GM19351 (cell line): ENCODE measurements around the gene WRAP73.

Experiments
- ATAC-seq: cut with Tn5 transposase; IDR thresholded peaks from one replicate; pipeline ENCODE4 v1.9.1; 2021; ENCODE audit warnings: mild to moderate bottlenecking, moderate library complexity; ENCODE audit not compliant: unreplicated experiment

Gene WRAP73

DNA sequence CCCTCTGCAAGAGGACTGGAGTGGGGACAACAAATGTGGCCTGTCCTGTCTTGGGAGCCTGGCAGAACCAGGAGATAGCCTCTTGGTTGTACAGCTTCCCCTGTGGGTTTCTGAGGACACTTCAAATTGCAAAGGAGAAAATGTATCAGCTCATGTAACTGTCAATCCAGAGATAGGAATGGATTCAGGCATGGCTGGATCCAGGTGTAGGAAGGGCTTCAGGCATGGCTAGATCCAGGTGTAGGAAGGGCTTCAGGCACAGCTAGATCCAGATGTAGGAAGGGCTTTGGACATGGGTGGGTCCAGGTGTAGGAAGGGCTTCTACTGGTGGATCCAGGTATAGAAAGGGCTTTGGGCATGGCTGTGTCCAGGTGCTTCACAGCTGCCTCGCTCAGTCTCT lies 33.3 kb upstream of the WRAP73 start:
- ATAC-seq = no peak

GRCh38 chr1:3681898-3682806 lies 32.2 kb upstream of the WRAP73 start:
- ATAC-seq = no peak

DNA sequence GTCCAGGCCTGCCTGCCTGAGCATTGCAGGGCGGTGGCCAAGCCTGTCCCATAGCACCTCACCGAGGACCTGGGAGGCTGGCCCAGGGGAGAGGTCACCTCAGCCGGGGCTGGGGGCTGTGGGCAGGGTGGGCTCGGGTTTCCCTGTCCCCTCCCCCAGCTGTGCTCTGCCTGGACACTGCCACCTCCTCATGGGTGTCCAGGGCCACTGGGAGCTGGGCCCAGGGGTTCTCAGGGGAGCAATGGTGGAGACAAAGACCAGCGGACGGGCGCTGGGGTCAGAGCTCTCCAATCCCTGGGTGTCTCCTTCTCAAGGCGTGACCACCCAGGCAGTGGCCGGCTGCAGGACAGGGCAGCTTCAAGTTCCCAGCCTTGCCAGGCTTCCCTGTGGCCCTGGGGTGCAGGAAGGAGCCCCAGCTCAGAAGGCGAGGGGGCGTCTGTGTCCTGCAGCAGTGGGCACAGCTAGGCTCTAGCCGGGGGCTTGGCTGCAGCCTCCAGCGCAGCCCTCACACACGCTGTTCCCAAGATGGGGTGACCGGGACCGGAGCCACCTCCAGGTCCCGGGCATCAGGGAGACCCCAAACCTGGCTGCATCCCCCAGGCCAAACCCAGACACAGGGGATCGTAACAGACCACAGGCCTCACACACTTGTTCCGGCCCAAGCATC lies 31.5 kb upstream of the WRAP73 start:
- no peak for ATAC-seq

DNA sequence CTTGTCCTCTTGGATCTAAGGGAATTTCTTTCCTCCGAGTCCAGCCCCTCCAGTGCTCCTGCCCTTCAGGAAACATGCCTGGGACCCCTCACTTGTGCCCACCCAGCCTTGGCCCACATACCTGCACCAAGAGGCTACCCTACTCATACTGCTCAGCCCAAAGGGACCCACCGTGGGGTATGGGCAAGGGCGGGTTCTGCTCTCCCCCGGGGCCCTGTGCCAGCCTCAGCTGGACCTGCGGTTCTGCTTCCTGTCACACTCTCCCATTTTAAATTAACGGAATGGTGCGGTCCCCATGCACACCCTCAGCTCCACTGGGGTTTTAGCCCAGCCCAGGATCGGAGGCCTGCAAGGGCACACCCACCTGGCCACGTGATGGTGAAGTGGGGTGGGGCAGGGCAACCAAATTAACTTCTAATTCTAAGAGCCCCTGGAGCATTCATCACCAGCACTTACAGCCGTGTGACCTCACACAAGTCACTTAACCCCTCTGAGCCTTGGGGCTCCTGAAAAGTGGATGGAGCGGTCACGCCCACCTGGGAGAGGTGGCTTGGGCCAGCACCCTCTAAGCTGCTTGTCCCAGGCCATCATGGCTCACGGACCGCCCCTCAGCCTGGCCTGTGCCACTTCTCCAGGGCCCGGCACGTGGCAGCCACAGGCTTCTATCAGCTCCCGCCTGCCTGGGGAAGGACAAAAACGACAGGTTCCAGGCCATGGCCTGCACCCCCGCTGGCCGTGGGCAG lies 30.8 kb upstream of the WRAP73 start:
- ATAC-seq = no peak

DNA sequence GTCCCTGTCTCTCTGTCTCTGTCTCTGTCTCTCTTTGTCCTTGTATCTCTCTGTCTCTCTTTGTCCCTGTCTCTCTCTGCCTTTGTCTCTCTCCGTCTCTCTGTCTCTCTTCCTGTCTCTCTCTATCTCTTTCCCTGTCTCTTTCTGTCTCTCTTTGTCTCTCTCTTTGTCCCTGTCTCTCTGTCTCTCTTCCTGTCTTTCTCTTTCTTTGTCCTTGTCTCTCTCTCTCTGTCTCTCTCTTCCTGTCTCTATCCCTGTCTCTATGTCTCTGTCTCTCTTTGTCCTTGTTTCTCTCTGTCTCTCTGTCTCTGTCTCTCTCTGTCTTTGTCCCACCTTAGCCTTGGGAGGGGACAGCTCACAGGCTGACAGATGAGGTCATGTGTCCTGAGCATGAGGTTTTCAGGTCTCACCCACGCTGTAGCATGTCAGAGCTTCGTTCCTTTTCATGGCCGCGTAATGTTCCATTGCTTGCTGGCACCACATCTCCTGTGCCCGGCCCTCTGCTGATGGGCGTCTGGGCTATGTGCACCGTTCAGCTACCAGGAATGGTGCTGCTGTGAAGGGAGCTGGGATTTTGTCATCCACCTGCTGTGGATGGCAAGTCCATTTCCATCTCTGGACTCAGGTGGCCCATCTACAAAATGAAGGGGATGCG lies 30.0 kb upstream of the WRAP73 start:
- no peak for ATAC-seq

DNA sequence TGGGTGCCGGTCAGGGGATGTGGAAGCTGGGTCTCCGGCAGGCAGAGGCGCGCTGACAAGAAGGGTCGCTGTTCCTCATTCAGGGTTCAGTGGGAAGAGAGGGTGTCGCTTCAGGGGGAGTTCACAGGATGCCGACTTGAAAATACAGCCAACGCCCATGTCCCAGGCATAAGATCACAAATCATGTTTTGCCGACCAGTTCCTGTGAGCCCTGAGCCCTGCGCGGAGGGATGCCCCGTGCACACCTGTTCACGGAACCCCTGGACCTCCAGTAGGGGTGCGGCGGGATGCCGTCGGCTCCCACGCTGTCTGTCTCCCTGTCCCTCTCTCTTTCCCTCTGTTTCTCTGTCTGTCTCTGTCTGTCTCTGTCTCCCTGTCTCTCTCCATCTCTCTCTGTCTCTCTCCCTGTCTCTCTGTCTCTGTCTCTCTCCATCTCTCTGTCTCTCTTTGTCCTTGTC lies 29.2 kb upstream of the WRAP73 start:
- no peak for ATAC-seq

GRCh38 chr1:3678361-3679097 lies 28.6 kb upstream of the WRAP73 start:
- ATAC-seq = no peak

DNA sequence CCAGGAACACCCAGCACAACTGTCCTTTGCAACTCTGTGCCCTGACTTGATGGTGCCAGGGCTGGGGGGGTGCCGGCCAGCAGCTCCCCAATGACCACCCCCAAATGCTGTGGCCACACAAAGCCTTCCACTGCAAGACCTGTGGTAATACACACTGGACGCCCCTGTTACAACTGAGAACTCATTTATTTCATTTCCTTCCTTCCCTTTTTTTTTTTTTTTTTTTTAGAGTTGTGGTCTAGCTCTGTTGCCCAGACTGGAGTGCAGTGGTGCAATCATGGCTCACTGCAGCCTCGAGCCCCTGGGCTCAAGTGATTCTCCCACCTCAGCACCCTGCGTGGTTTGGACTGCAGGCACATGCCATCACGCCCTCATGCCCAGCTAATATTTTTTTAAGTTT lies 27.6 kb upstream of the WRAP73 start:
- ATAC-seq = peak; percentile 9

DNA sequence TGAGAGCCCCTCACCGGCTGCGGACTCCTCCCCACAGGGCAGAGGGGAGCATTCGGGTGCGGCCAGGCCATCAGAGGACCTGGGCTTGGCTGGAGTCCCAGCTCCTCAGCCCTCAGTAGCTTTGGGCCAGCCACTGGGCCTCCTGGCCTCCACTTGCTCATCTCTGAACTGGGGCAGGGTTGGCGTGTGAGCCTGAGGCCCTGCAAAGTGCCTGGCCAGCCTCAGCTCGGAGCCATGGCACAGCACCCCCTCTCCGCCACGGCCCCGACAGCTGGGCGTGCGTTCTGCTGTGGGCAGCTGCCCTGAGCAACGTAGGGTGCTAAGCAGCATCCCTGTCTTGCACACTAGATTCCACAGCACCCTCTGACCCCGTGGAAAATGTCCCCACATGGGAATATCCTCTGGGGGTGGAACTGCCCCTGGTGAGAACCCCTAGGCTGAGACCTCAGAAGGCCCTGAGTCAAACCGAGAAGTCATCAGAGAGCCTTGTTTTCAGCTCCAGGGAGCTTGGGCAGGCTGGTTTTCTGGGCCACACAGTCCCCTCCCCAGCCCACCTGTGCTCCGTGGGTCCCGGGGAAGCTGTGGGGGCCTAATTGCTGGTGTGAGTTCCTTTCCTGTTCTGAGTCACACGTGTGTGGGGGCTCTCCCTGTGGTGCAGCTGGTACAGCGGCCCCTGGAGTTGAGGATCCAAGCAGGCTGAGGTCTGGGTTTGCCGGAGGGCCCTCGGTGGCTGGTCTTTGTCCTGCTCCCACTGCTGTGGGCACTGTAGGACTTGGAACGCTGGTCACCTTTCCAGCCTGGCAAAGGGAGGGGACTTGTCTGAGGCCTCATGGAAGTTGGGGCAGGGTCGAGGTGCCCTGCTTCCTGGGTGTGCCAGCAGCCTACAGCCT lies 26.9 kb upstream of the WRAP73 start:
- peak; percentile 67 for ATAC-seq

GRCh38 chr1:3675436-3675835 lies 25.5 kb upstream of the WRAP73 start:
- ATAC-seq = no peak

DNA sequence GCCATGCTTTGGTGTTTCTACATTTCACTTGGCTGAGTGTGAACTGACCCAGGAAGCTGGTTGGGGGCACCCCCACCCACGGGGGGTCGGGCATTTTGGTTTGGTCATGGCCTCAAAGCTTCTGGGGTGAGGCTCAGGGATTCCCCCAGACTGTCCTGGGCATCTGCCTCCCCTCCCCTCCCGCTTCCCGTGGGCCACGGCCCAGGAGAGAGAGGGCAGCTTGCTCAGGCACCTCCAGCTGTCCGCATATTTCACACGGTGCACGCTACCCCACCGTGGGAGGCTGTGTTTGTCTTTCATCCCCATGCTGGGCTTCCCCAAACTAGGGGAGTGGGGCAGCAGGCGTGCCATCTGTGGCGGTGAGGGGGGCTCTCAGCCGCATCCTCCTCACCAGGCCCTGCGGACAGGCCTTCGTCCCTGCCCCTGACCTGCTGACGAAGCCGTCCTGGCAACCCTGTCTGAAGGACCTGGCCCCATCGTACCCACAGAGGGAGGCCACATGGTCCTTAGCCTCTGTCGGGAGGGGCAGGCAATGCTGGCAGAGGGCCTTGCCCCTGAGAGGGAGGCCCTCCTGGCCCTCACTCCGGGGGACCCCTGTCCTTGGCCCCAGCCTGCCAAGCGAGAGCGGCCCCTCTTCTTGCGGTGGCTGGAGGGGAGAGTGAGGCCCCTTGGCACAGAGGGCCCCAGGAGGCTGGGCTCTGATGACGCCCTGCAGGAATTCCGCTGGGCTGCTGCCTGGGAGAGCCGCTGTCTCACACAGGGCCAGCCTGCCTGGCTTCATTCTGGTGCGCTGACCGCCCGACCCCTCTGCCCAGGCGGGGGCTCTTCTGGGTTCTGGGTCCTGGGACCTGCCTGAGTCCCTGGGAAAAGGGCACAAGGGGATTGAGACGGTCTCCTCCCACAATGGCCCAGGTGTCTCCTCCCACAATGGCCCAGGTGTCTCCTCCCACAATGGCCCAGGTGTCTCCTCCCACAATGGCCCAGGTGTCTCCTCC lies 24.5 kb upstream of the WRAP73 start:
- no peak for ATAC-seq

DNA sequence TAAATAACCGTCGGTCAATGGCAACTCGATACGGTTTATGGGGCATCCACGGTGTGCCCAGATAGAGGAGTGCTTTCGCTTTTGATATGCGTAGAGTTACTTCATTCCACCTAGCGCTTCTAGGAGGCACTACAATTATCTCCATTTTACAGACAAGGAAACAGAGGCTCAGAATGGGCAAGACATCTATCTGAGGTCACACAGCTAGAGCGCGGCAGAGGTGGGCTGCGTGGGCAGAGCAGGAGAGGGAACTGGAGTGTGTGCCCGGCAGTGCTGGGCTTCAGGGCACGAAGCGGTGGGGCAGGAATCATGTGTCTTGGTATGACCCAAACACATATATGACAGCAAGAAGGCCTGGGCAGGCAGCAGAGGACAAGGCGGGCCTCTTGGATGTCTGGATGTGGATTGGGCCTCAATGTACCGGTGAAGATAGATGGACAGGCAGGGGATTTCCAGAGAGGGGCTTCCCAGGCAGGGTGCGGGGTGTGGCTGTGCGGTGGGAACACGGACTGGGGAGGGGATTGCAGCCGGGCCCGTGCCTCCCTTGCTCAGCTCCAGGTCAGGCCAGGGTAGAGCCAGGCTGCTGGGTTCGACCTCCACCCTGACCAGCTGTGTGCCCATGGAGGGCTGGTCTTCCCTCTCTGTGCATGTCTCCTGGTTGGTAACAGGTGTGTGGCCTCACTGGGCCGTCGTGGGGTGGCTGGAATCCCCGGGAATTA lies 23.6 kb upstream of the WRAP73 start:
- no peak for ATAC-seq

DNA sequence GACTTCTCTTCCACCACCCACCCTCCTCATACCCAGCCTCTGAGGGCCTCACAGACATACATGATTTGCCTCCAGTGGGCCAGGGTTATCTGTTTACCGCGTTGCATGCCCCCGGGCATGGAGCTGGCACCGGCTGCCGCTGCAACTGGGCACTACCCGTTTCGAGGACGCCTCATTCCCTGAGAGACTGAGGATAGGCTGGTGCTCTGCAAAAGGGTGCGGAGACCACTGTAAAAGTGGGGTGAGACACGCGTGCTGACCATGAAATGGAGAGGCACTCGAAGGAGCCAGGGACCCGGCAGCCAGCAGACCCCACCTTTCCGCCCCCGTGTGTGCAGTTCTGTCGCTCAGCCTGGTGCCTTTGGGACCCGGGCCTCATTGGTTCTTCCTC lies 23.1 kb upstream of the WRAP73 start:
- ATAC-seq = no peak

DNA sequence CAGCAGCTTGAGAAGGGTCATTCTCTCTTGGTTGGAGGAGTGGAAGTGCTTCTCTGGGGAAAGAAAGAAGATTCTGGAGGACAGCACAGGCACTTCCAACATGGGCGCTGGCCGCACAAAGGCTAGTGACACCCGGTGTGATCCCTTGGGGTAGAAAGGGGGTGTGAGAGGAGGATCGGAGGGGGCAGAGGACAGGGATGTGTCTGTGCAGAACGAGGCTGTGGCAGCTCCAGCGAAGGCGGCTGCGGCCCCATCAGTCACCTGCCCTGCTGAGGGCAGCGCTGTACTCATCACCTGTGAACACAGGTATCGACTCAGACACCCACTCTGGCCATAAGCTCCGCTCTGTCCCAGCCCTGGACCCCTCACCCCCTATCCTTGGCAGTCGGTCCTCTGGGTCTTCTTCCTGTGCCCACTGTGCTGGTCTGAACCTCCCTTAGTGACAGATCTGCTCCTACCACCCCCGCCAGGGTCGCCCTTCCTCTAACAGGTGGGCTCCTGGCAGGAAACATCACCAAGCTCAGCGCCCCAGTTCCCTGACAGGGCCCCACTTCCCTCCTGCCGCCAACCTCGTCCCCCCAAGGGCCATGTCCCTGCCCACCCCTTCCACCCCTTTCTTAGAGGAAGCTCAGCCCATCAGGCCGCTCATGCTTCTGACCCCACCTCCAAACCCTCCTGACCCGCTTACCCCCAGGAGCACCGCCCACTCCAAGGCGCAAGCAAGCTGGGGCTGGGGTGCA lies 22.5 kb upstream of the WRAP73 start:
- ATAC-seq = no peak

GRCh38 chr1:3671371-3672180 lies 21.7 kb upstream of the WRAP73 start:
- ATAC-seq = no peak

GRCh38 chr1:3670823-3671265 lies 20.9 kb upstream of the WRAP73 start:
- ATAC-seq = no peak
